Breast epithelium (tissue), 4 donors: ENCODE measurements around the gene OBP2B. TPM values are rescaled to one million over a fixed set of nuclear protein-coding genes. Genes with fewer than 3 reads are reported as not detected.

Source experiments
- DNase-seq, 2 donors: peaks; one replicate each; pipeline ENCODE4 v3.0.0-alpha.2; 2019; ENCODE audit warnings: low spot score in 2 of 2
- H3K27ac ChIP-seq, 2 donors: fragments of 200-600 bp; sonication (generic) in 1 of 2; one replicate each; pipeline ENCODE4 v1.5.1; 2016 to 2019; ENCODE audit warnings: mild to moderate bottlenecking in 1 of 2
- H3K27me3 ChIP-seq, 2 donors: fragments of 200-600 bp; sonication (generic) in 1 of 2; one replicate each; pipeline versions ENCODE4 v1.5.1 to v1.6.0; 2017 to 2019; ENCODE audit warnings: control low read depth in 1 of 2, mild to moderate bottlenecking in 1 of 2
- H3K36me3 ChIP-seq: fragments of 200-600 bp; one replicate; pipeline ENCODE4 v1.5.1; 2019
- H3K4me1 ChIP-seq, 2 donors: fragments of 200-600 bp; sonication (generic); one replicate each; pipeline ENCODE4 v1.5.1; 2016 to 2019; ENCODE audit warnings: control low read depth in 1 of 2
- H3K4me3 ChIP-seq, 3 donors: fragments of 200-600 bp; sonication (generic); 1 replicate in 2 of 3; 2 replicates in 1 of 3; pipeline ENCODE4 v1.5.1; 2016 to 2019; ENCODE audit warnings: mild to moderate bottlenecking in 3 of 3, moderate library complexity in 2 of 3
- H3K9me3 ChIP-seq, 2 donors: fragments of 200-600 bp; sonication (generic) in 1 of 2; one replicate each; pipeline ENCODE4 v1.5.1; 2016 to 2019; ENCODE audit warnings: control low read depth in 1 of 2
- CTCF ChIP-seq, 3 donors: fragments of 450-650 bp; IDR thresholded peaks; one replicate each; pipeline ENCODE4 v1.5.1; 2016 to 2017; ENCODE audit warnings: antibody characterized with exemption in 3 of 3, mild to moderate bottlenecking in 3 of 3, moderate library complexity in 3 of 3
- POLR2A ChIP-seq: fragments of 450-650 bp; IDR thresholded peaks from one replicate; pipeline ENCODE4 v1.6.1; 2016; ENCODE audit warnings: antibody characterized with exemption, mild to moderate bottlenecking, moderate library complexity
- POLR2AphosphoS5 ChIP-seq, 3 donors: sonication (generic); formaldehyde crosslinking; IDR thresholded peaks; one replicate each; pipeline ENCODE4 v1.6.1; 2017; ENCODE audit warnings: antibody characterized with exemption in 3 of 3
- intact Hi-C: fragments of 100-400 bp; cut with DNase I; formaldehyde crosslinking; loops from one replicate; pipeline ENCODE4 v1.15.1; 2023; ENCODE audit warnings: low total_unique reads
- total RNA-seq, 3 donors: library from RNA; depleted of rRNA; stranded (reverse); fragments of >200 nt; gene quantifications; one replicate each; pipeline ENCODE4 v1.1.0, GENCODE V29; 2016

Gene OBP2B
- total RNA-seq, 3 donors from 2014 or later: 0.88 to 0.98 TPM; not detected in 1

GRCh38 chr9:133250741-133251170 is 41.7 kb upstream of the OBP2B start:
- H3K4me3 ChIP-seq: no peak overlapping the region
- intact Hi-C loops: no loop called here
- no peak for DNase-seq
- no peaks in the 10 kb centered on the region for H3K9me3 ChIP-seq
- no peaks in the 10 kb centered on the region for H3K4me1 ChIP-seq
- no peaks in the 10 kb centered on the region for H3K36me3 ChIP-seq
- TF ChIP-seq POLR2AphosphoS5 (IDR thresholded peaks at IDR 0.05) (no peak), CTCF (IDR thresholded peaks at IDR 0.05) (no peak), POLR2A (no peak)
- no peak overlapping the region for H3K27ac ChIP-seq
- H3K27me3 ChIP-seq: no peaks in the 10 kb centered on the region

GRCh38 chr9:133249337-133249736 is 40.3 kb upstream of the OBP2B start:
- intact Hi-C loops: no loop called here
- Histone ChIP-seq H3K4me1 (no peaks in the 10 kb centered on the region), H3K4me3 (no peak overlapping the region), H3K9me3 (no peaks in the 10 kb centered on the region), H3K27me3 (no peaks in the 10 kb centered on the region), H3K27ac (no peak overlapping the region), H3K36me3 (no peaks in the 10 kb centered on the region)
- no peak for DNase-seq
- TF ChIP-seq POLR2AphosphoS5 (IDR thresholded peaks at IDR 0.05): no peak
- TF ChIP-seq POLR2A: no peak
- no peak for TF ChIP-seq CTCF (IDR thresholded peaks at IDR 0.05)

GRCh38 chr9:133248726-133249295 is 39.8 kb upstream of the OBP2B start:
- Histone ChIP-seq H3K4me1 (no peaks in the 10 kb centered on the region), H3K27ac (no peak overlapping the region), H3K9me3 (no peaks in the 10 kb centered on the region), H3K27me3 (no peaks in the 10 kb centered on the region), H3K4me3 (no peak overlapping the region), H3K36me3 (no peaks in the 10 kb centered on the region)
- DNase-seq: no peak
- no peak for TF ChIP-seq CTCF (IDR thresholded peaks at IDR 0.05)
- no peak for TF ChIP-seq POLR2A
- TF ChIP-seq POLR2AphosphoS5 (IDR thresholded peaks at IDR 0.05): no peak
- intact Hi-C loops: no loop called here

GRCh38 chr9:133247632-133248031 is 38.6 kb upstream of the OBP2B start:
- H3K4me1 ChIP-seq: no peaks in the 10 kb centered on the region
- H3K4me3 ChIP-seq: no peak overlapping the region
- DNase-seq: no peak
- no peaks in the 10 kb centered on the region for H3K27me3 ChIP-seq
- no peaks in the 10 kb centered on the region for H3K36me3 ChIP-seq
- H3K27ac ChIP-seq: no peak overlapping the region
- intact Hi-C loops: no loop called here
- H3K9me3 ChIP-seq: no peaks in the 10 kb centered on the region
- TF ChIP-seq POLR2A (no peak), CTCF (IDR thresholded peaks at IDR 0.05) (no peak), POLR2AphosphoS5 (IDR thresholded peaks at IDR 0.05) (no peak)

GRCh38 chr9:133246991-133247390 is 37.9 kb upstream of the OBP2B start:
- intact Hi-C loops: no loop called here
- H3K36me3 ChIP-seq: no peaks in the 10 kb centered on the region
- TF ChIP-seq POLR2AphosphoS5 (IDR thresholded peaks at IDR 0.05) (no peak), CTCF (IDR thresholded peaks at IDR 0.05) (no peak), POLR2A (no peak)
- no peak overlapping the region for H3K4me3 ChIP-seq
- H3K4me1 ChIP-seq: no peaks in the 10 kb centered on the region
- no peaks in the 10 kb centered on the region for H3K27me3 ChIP-seq
- no peak overlapping the region for H3K27ac ChIP-seq
- no peak for DNase-seq
- H3K9me3 ChIP-seq: no peaks in the 10 kb centered on the region
